MG63 (cell line): ENCODE data around the gene TPSD1. TPM values are rescaled to one million over a fixed set of nuclear protein-coding genes. Genes with fewer than 3 reads are reported as not detected.
"Not testable (repeated sequence)": the region's sequence is repeated elsewhere in the genome, so short reads cannot be mapped to it uniquely, and the experiment has no call there.

ENCODE experiments used
- DNase-seq: peaks from one replicate; pipeline ENCODE4 v3.0.0-alpha.2; 2020
- H3K27me3 ChIP-seq: fragments of 250-450 bp; sonication (Bioruptor Pico); 2 replicates; pipeline ENCODE4 v1.5.1; 2020; ENCODE audit warnings: mild to moderate bottlenecking, moderate library complexity
- H3K36me3 ChIP-seq: fragments of 250-450 bp; sonication (Bioruptor Pico); 2 replicates; pipeline ENCODE4 v1.5.1; 2020; ENCODE audit warnings: mild to moderate bottlenecking, moderate library complexity
- H3K4me3 ChIP-seq: fragments of 250-450 bp; sonication (Bioruptor Pico); 2 replicates; pipeline ENCODE4 v1.5.1; 2020; ENCODE audit warnings: mild to moderate bottlenecking, moderate library complexity
- H3K9me3 ChIP-seq: fragments of 250-450 bp; sonication (Bioruptor Pico); 2 replicates; pipeline ENCODE4 v1.5.1; 2020; ENCODE audit warnings: mild to moderate bottlenecking, moderate library complexity
- total RNA-seq: library from RNA; depleted of rRNA; stranded (reverse); fragments of >200 nt; shearing (Covaris generic); gene quantifications from 2 replicates; pipeline ENCODE4 v1.2.3, GENCODE V29; 2014; ENCODE audit warnings: low replicate concordance

Gene TPSD1
- total RNA-seq, 1 experiment from 2014 or later = not detected

DNA sequence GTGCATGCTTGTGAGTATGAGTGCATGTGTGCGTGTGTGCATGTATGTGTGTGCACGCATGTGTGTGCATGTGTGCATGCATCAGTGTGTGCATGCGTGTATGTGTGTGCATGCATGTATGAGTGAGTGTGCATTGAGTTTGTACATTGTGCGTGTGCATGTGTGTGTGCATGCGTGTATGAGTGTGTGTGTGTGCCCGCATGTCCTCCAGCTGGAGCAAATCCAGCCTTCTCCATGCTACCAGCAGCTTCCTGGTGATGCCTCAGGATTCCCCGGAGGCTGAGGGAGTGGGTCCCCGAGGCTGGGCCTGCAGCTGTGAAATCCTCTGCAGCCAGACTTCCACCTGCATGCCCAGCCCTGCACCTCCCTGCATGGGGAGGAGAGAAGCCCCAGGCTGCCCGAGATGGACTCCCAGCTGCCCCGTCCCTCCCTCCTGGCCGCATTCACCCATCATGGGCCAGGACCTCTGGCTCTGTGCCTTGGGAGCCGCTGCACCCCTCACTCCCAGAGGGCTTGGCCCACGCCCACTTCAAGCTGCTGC is 9.3 kb downstream of the TPSD1 start:
- Histone ChIP-seq H3K36me3 (no peaks in the 10 kb centered on the region), H3K4me3 (no peak overlapping the region), H3K9me3 (no peaks in the 10 kb centered on the region), H3K27me3 (peaks cover 44% of the 10 kb centered on the region)
- DNase-seq = no peak

- peaks cover 37% of the 10 kb centered on the region for H3K27me3 ChIP-seq
- H3K9me3 ChIP-seq = no peaks in the 10 kb centered on the region
- H3K36me3 ChIP-seq = no peaks in the 10 kb centered on the region
- no peak overlapping the region for H3K4me3 ChIP-seq
- DNase-seq = no peak
These were observed 10.0 kb downstream of the TPSD1 start for GRCh38 chr16:1265826-1266225.

GRCh38 chr16:1269418-1269817 is 13.5 kb downstream of the TPSD1 start:
- DNase-seq, H3K4me3 ChIP-seq, H3K9me3 ChIP-seq, H3K36me3 ChIP-seq: not testable (repeated sequence)
- peaks cover 26% of the 10 kb centered on the region for H3K27me3 ChIP-seq

GRCh38 chr16:1271380-1271723 is 15.5 kb downstream of the TPSD1 start:
- H3K36me3 ChIP-seq = no peaks in the 10 kb centered on the region
- no peak for DNase-seq
- H3K27me3 ChIP-seq = peaks cover 34% of the 10 kb centered on the region
- H3K4me3 ChIP-seq = no peak overlapping the region
- no peaks in the 10 kb centered on the region for H3K9me3 ChIP-seq

DNA sequence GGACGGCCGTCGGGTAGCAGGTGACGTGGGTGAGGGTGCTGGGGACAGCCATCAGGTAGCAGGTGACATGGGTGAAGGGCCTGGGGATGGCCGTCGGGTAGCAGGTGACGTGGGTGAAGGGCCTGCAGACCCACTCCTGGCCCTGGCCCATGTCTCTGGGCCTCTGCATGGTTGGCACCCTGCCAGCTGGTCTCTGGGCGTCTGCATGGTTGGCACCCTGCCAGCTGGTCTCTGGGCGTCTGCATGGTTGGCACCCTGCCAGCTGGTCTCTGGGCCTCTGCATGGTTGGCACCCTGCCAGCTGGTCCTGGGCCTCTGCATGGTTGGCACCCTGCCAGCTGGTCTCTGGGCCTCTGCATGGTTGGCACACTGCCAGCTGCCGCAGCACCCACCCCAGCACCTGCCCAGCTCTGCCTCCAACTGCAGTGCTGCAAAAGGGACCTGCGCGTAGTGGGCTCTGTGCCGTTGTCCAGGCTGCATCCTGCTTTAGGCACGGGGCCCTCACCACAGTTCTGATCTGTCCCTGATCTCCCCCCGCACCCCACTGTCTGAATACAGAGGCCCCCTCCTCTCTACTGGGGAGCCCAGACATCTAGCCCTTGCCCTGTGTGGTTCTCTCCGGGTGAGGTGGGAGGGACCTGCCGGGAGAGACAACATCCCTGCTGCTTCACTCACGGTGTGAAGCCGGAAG is 16.0 kb downstream of the TPSD1 start:
- DNase-seq = peak; percentile 28

DNA sequence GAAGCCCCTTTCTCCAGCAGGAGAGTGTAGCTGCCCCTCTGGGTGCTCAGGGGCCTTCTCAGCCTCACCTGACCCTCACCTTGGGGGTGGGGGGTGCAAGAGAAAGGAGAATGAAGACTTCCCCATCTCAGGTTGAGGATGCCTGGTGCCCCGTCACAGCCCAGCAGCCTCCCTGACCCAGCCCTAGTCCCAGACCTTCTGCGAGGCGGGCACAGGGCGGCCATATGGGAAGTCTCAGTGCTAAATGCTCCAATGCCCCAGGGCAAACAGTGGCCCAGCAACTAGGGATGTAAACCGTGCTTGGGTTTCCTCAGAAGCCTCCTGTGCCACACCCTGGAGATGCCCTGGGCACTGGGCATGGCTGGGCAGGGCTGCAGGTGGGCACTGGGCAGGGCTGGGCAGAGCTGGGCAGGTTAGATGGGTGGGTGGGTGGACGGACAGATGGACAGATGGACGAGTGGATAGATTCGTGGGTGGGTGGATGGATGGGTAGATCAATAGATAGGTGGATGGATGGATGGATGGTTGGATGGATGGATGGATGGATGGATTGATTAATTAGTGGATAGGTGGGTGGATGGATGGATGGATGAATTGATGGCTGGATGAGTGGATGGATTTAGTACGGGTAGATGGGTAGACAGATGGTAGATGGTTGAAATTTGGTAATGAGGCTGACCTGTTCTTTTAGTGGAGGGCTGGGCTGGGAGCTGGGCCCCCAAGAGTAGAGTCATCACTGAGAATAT is 16.8 kb downstream of the TPSD1 start:
- Histone ChIP-seq H3K36me3 (no peaks in the 10 kb centered on the region), H3K4me3 (no peak overlapping the region), H3K27me3 (peaks cover 40% of the 10 kb centered on the region), H3K9me3 (no peaks in the 10 kb centered on the region)
- DNase-seq = no peak

More for the DNA sequence above, 16.0 kb downstream of the TPSD1 start:
- H3K4me3 ChIP-seq, H3K36me3 ChIP-seq, H3K9me3 ChIP-seq: not testable (repeated sequence)
- peaks cover 32% of the 10 kb centered on the region for H3K27me3 ChIP-seq

GRCh38 chr16:1273816-1274215 is 17.9 kb downstream of the TPSD1 start:
- H3K9me3 ChIP-seq = no peaks in the 10 kb centered on the region
- DNase-seq = no peak
- no peaks in the 10 kb centered on the region for H3K36me3 ChIP-seq
- peaks cover 43% of the 10 kb centered on the region for H3K27me3 ChIP-seq
- H3K4me3 ChIP-seq = no peak overlapping the region

- H3K36me3 ChIP-seq = no peaks in the 10 kb centered on the region
- H3K4me3 ChIP-seq = no peak overlapping the region
- H3K27me3 ChIP-seq = peaks cover 44% of the 10 kb centered on the region
- no peak for DNase-seq
- no peaks in the 10 kb centered on the region for H3K9me3 ChIP-seq
These were observed 18.9 kb downstream of the TPSD1 start for GRCh38 chr16:1274767-1275166.

GRCh38 chr16:1275791-1276579 is 20.1 kb downstream of the TPSD1 start:
- DNase-seq = no peak
- peaks cover 53% of the 10 kb centered on the region for H3K27me3 ChIP-seq
- H3K4me3 ChIP-seq = no peak overlapping the region
- no peaks in the 10 kb centered on the region for H3K9me3 ChIP-seq
- H3K36me3 ChIP-seq = no peaks in the 10 kb centered on the region

GRCh38 chr16:1276580-1276878 is 20.7 kb downstream of the TPSD1 start:
- peaks cover 56% of the 10 kb centered on the region for H3K27me3 ChIP-seq

GRCh38 chr16:1277151-1277598 is 21.3 kb downstream of the TPSD1 start:
- DNase-seq = no peak
- Histone ChIP-seq H3K36me3 (no peaks in the 10 kb centered on the region), H3K4me3 (no peak overlapping the region), H3K27me3 (peaks cover 57% of the 10 kb centered on the region), H3K9me3 (no peaks in the 10 kb centered on the region)

More at GRCh38 chr16:1276580-1276878, 20.7 kb downstream of the TPSD1 start:
- Histone ChIP-seq H3K4me3 (no peak overlapping the region), H3K9me3 (no peaks in the 10 kb centered on the region), H3K36me3 (no peaks in the 10 kb centered on the region)
- DNase-seq = no peak

- Histone ChIP-seq H3K27me3 (peaks cover 51% of the 10 kb centered on the region), H3K36me3 (no peaks in the 10 kb centered on the region), H3K9me3 (no peaks in the 10 kb centered on the region), H3K4me3 (no peak overlapping the region)
- no peak for DNase-seq
These were observed 21.9 kb downstream of the TPSD1 start for GRCh38 chr16:1277617-1278282.

GRCh38 chr16:1278477-1278876 is 22.6 kb downstream of the TPSD1 start:
- Histone ChIP-seq H3K36me3 (no peaks in the 10 kb centered on the region), H3K4me3 (no peak overlapping the region), H3K27me3 (peaks cover 45% of the 10 kb centered on the region), H3K9me3 (no peaks in the 10 kb centered on the region)
- no peak for DNase-seq

DNA sequence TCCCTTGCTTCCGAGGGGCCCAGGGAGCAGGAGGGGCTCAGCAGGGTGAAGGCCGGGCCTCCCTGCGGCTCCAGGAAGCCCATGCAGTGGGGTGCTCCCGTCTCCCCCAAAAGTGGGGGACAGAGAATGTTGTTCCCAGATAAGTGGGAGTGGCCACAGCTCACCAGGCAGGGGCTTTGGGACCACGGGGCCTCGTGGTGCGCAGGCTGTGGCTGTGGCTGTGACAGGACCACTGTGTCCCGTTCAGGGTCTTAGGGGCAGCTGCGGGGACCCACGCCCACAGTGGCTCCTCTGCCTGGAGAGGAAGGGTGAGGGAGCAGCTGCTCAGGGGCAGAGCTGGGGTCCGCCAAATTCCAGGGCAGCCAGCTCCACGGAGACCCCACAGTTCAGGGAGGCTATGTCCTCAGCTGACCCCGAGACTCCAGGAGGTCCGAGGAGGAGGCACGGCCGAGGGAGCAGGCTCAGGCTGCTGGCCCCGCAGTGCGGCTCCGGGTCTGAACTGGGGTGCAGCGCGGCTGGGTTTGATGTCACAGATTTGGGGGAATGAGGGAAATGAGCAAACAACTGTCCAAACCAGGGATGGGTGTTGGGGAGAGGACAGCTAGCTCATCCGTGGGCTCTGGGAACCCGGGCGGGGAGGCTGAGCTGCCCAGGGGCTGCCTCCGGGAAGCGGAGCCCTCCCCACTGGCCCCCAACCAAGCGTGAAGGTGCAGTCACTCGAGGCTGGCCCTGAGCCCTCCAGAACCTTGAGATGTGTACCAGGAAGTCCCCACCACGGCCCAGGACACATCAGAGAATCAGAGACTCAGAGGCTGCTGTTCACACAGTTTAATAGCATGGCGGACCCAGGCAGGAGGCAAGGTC is 23.4 kb downstream of the TPSD1 start:
- no peak for DNase-seq
- H3K27me3 ChIP-seq = peaks cover 40% of the 10 kb centered on the region
- H3K9me3 ChIP-seq = no peaks in the 10 kb centered on the region
- no peak overlapping the region for H3K4me3 ChIP-seq
- no peaks in the 10 kb centered on the region for H3K36me3 ChIP-seq

DNA sequence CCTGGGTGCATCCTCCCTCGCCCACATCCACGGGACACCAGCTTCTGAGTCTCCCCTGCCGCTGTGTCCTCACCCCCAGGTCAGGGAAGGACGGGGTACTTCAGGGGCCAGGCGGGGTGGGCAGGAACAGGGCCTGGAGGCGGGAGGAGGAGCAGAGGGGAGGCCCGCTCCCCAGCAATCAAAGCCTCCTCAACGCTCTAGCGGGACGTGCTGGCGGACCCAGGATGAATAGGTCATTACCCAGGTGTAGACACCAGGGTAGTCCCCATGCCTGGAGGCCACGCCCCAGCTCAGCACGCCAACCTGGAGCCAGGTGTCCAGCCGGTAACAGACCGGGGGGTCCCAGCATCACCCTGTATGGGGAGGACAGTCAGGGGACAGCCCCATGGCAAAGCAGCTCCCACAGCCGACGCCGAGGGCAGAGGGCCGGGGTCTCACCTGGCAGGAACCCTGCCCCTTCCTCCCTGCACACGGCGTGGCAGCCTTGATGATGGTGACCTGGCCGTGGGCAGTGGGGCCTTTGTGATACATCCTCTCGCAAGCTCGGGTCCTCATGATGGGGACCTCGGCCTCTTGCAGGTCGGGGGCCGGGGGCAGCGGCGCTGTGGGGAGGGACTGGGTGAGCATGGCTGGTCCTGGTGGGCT is 24.2 kb downstream of the TPSD1 start:
- peaks cover 39% of the 10 kb centered on the region for H3K27me3 ChIP-seq
- no peaks in the 10 kb centered on the region for H3K36me3 ChIP-seq
- H3K9me3 ChIP-seq = no peaks in the 10 kb centered on the region
- DNase-seq = no peak
- H3K4me3 ChIP-seq = no peak overlapping the region
